HepG2 (cell line): ENCODE measurements around the gene KBTBD13. TPM values are rescaled to one million over a fixed set of nuclear protein-coding genes. Genes with fewer than 3 reads are reported as not detected.

Experiments used
- ATF7-NPFF ChIP-seq: sonication (generic); formaldehyde crosslinking; IDR thresholded peaks from 2 replicates; pipeline ENCODE4 v1.8.1; 2023; ENCODE audit warnings: mild to moderate bottlenecking, low read depth, missing genetic modification reagents, moderate library complexity
- CSRNP1 ChIP-seq: sonication (generic); formaldehyde crosslinking; IDR thresholded peaks from 2 replicates; pipeline ENCODE4 v1.8.1; 2023; ENCODE audit warnings: mild to moderate bottlenecking, missing genetic modification reagents
- FOSL1 ChIP-seq: sonication (generic); formaldehyde crosslinking; IDR thresholded peaks from 2 replicates; pipeline ENCODE4 v1.9.0; 2021; ENCODE audit warnings: missing genetic modification reagents, borderline replicate concordance
- GATAD2A ChIP-seq: IDR thresholded peaks from 2 replicates; pipeline ENCODE4 v1.6.1; 2016
- HCFC1 ChIP-seq: fragments of 150-350 bp; IDR thresholded peaks from 2 replicates; pipeline ENCODE4 v1.6.1; 2014; ENCODE audit warnings: low read depth, low read length
- KDM6A ChIP-seq: IDR thresholded peaks from 2 replicates; pipeline ENCODE4 v1.6.1; 2016; ENCODE audit warnings: low read depth
- NFIB ChIP-seq: sonication (generic); formaldehyde crosslinking; IDR thresholded peaks from 2 replicates; pipeline ENCODE4 v1.9.0; 2021; ENCODE audit warnings: missing genetic modification reagents, mild to moderate bottlenecking, borderline replicate concordance
- PRDM4 ChIP-seq: sonication (generic); formaldehyde crosslinking; IDR thresholded peaks from 2 replicates; pipeline ENCODE4 v1.9.0; 2021; ENCODE audit warnings: missing genetic modification reagents, borderline replicate concordance
- SMARCC2 ChIP-seq: fragments of 450-650 bp; IDR thresholded peaks from 2 replicates; pipeline ENCODE4 v1.6.1; 2017; ENCODE audit warnings: antibody characterized with exemption, mild to moderate bottlenecking
- ZBTB10 ChIP-seq: sonication (generic); formaldehyde crosslinking; IDR thresholded peaks from 2 replicates; pipeline ENCODE4 v1.4.0; 2020; ENCODE audit warnings: missing genetic modification reagents, borderline replicate concordance
- ZBTB26 ChIP-seq: IDR thresholded peaks from 2 replicates; pipeline ENCODE4 v1.6.1; 2016; ENCODE audit warnings: missing compliant biosample characterization, missing genetic modification reagents, borderline replicate concordance
- ZBTB7B ChIP-seq: sonication (generic); formaldehyde crosslinking; IDR thresholded peaks from 2 replicates; pipeline ENCODE4 v1.4.0; 2020; ENCODE audit warnings: missing genetic modification reagents
- ZNF354B ChIP-seq: sonication (generic); formaldehyde crosslinking; IDR thresholded peaks from 2 replicates; pipeline ENCODE4 v1.8.0; 2022; ENCODE audit warnings: mild to moderate bottlenecking, missing genetic modification reagents
- ZNF644 ChIP-seq: IDR thresholded peaks from 2 replicates; pipeline ENCODE4 v1.6.1; 2016; ENCODE audit warnings: low read depth
- ZNF777 ChIP-seq: sonication (generic); formaldehyde crosslinking; IDR thresholded peaks from 2 replicates; pipeline ENCODE4 v1.4.0; 2020; ENCODE audit warnings: missing genetic modification reagents
- ZNF788 ChIP-seq: sonication (generic); formaldehyde crosslinking; IDR thresholded peaks from 2 replicates; pipeline ENCODE4 v1.5.0; 2020; ENCODE audit warnings: mild to moderate bottlenecking, missing genetic modification reagents, borderline replicate concordance
- ZNF878 ChIP-seq: sonication (generic); formaldehyde crosslinking; IDR thresholded peaks from 2 replicates; pipeline ENCODE4 v1.8.1; 2023; ENCODE audit warnings: mild to moderate bottlenecking, missing genetic modification reagents, moderate library complexity
- ZXDC ChIP-seq: sonication (generic); formaldehyde crosslinking; IDR thresholded peaks from 2 replicates; pipeline ENCODE4 v1.5.0; 2020; ENCODE audit warnings: mild to moderate bottlenecking, missing genetic modification reagents
- polyA plus RNA-seq, 8 experiments: library from polyadenylated mRNA; depleted of rRNA in 3 of 8; stranded (reverse) in 7 of 8; unstranded in 1 of 8; fragments of >200 nt; fragmentation: Illumina TruSeq in 4 of 8; extraction: Trizol in 4 of 8; gene quantifications; 2 replicates each; pipeline versions ENCODE4 v1.2.1 to v1.2.3, GENCODE V29; 2011 to 2016; ENCODE audit warnings: low read depth in 4 of 8, missing spikeins in 1 of 8, mixed read lengths in 1 of 8; ENCODE audit not compliant: insufficient read depth in 1 of 8
- total RNA-seq, 5 experiments: library from RNA; depleted of rRNA; stranded (reverse); fragments of >200 nt; fragmentation: Illumina TruSeq; extraction: Trizol; gene quantifications; 2 replicates each; pipeline ENCODE4 v1.2.3, GENCODE V29; 2016; ENCODE audit warnings: low read depth in 1 of 5

The KBTBD13 gene
- total and polyA plus RNA-seq, 2 of the 13 experiments (the other 11 are each of a cell fraction or from before 2014, with no cell fraction given): not detected

- 0 out of 2 replicates have a peak, but pooled peaks have one; percentile 19 for TF ChIP-seq ATF7-NPFF (CRISPR knock-in tag)
- peak; percentile 90; the same call in 1 of the 2 replicates for TF ChIP-seq ZNF878 (CRISPR knock-in tag)
- TF ChIP-seq ZNF644 (CRISPR knock-in tag): peak; percentile 72; the same call in 1 of the 2 replicates
- TF ChIP-seq ZXDC (CRISPR knock-in tag): no peak
- TF ChIP-seq PRDM4 (CRISPR knock-in tag): no peak
- TF ChIP-seq ZNF354B (CRISPR knock-in tag): no peak
- TF ChIP-seq ZNF788 (CRISPR knock-in tag): peak; percentile 87; the same call in 1 of the 2 replicates
- TF ChIP-seq SMARCC2: no peak
- TF ChIP-seq ZBTB7B (CRISPR knock-in tag): peak; percentile 91; the same call in 1 of the 2 replicates
- 0 out of 2 replicates have a peak, but pooled peaks have one; percentile 5 for TF ChIP-seq FOSL1 (CRISPR knock-in tag)
- 0 out of 2 replicates have a peak, but pooled peaks have one; percentile 39 for TF ChIP-seq ZNF777 (CRISPR knock-in tag)
- no peak; the same call in 1 of the 2 replicates for TF ChIP-seq CSRNP1 (CRISPR knock-in tag)
- TF ChIP-seq KDM6A (CRISPR knock-in tag): peak; percentile 73
- peak; percentile 10; the same call in 1 of the 2 replicates for TF ChIP-seq ZBTB10 (CRISPR knock-in tag)
- no peak for TF ChIP-seq HCFC1
- TF ChIP-seq ZBTB26 (CRISPR knock-in tag): peak; percentile 55; the same call in 1 of the 2 replicates
- no peak for TF ChIP-seq NFIB
- TF ChIP-seq GATAD2A (CRISPR knock-in tag): peak; percentile 96
Observed at GRCh38 chr15:65044724-65045481, 31.6 kb upstream of the KBTBD13 start, which contains the start of gene SLC51B (continued).
